Astrocyte of the spinal cord (primary cell): ENCODE results near the gene PMPCA.

ENCODE experiments used
- DNase-seq: peaks from one replicate; pipeline ENCODE4 v3.0.0; 2011; ENCODE audit warnings: low read depth, low spot score
- H3K4me3 ChIP-seq: 2 replicates; pipeline ENCODE4 v1.5.1; 2011; ENCODE audit warnings: low read depth, mild to moderate bottlenecking, low read length, moderate library complexity
- in situ Hi-C: cut with HindIII; loops from 2 replicates; pipeline ENCODE4 v1.10.0; 2017; ENCODE audit warnings: low sequenced_read_pairs
- TF ChIP-seq, protein P1 (sequence below): IDR thresholded peaks from 2 replicates; pipeline ENCODE4 v1.5.1; 2012; ENCODE audit warnings: low read depth, mild to moderate bottlenecking, low read length, inconsistent platforms

Gene PMPCA

GRCh38 chr9:136394312-136395019 lies 16.0 kb upstream of the PMPCA start:
- no peak for DNase-seq
- TF ChIP-seq, protein P1, sequence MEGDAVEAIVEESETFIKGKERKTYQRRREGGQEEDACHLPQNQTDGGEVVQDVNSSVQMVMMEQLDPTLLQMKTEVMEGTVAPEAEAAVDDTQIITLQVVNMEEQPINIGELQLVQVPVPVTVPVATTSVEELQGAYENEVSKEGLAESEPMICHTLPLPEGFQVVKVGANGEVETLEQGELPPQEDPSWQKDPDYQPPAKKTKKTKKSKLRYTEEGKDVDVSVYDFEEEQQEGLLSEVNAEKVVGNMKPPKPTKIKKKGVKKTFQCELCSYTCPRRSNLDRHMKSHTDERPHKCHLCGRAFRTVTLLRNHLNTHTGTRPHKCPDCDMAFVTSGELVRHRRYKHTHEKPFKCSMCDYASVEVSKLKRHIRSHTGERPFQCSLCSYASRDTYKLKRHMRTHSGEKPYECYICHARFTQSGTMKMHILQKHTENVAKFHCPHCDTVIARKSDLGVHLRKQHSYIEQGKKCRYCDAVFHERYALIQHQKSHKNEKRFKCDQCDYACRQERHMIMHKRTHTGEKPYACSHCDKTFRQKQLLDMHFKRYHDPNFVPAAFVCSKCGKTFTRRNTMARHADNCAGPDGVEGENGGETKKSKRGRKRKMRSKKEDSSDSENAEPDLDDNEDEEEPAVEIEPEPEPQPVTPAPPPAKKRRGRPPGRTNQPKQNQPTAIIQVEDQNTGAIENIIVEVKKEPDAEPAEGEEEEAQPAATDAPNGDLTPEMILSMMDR: no peak
- in situ Hi-C loops: no loop called here
- no peak overlapping the region for H3K4me3 ChIP-seq

GRCh38 chr9:136395020-136395340 lies 15.5 kb upstream of the PMPCA start:
- no peak for DNase-seq
- no peak overlapping the region for H3K4me3 ChIP-seq
- TF ChIP-seq, protein P1: no peak
- in situ Hi-C loops: no loop called here

- no peak overlapping the region for H3K4me3 ChIP-seq
- in situ Hi-C loops: no loop called here
- TF ChIP-seq, protein P1: no peak
- no peak for DNase-seq
Measured at GRCh38 chr9:136395345-136396218, 14.9 kb upstream of the PMPCA start.

DNA sequence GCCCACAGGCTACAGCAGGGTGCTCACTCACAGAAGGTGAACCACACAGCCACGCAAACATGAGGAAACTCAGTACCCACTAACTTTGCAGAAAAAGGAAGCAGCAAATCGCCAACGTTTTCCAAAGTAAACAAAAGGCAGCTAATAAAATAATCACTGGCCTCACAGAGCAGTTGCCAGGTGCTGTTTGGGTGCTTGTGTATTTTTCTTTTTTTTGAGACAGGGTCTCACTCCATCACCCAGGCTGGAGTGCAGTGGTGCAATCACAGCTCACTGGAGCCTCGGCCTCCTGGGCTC lies 14.3 kb upstream of the PMPCA start:
- in situ Hi-C loops: no loop called here
- TF ChIP-seq, protein P1: no peak
- H3K4me3 ChIP-seq: no peak overlapping the region
- DNase-seq: no peak

DNA sequence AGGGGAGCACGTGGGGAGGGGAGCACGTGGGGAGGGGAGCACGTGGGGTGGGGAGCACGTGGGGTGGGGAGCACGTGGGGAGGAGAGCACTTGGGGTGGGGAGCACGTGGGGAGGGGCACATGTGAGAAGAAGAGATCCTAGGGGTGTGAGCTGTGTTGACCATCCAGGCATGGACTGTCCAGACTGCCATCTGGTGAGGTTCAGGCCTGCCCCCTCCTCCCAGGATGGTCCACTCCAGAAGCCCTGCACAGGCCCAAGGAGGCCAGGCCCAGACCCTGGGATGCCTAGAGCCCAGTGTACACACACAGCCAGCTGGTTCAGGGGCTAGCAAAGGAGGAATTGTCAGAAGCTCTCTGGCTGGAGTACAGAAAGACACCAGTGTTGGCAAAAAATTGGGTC lies 12.8 kb upstream of the PMPCA start:
- TF ChIP-seq, protein P1: no peak
- H3K4me3 ChIP-seq: no peak overlapping the region
- no peak for DNase-seq
- in situ Hi-C loops: no loop called here

GRCh38 chr9:136398286-136398685 lies 12.2 kb upstream of the PMPCA start:
- in situ Hi-C loops: no loop called here
- DNase-seq: no peak
- H3K4me3 ChIP-seq: no peak overlapping the region
- TF ChIP-seq, protein P1: no peak
